B cell (primary cell): ENCODE data around the gene ADAMTSL4. TPM values are rescaled to one million over a fixed set of nuclear protein-coding genes. Genes with fewer than 3 reads are reported as not detected.

Experiments
- ATAC-seq: fragments of 200-7000 bp; cut with Tn5 transposase; one replicate; pipeline ENCODE4 v1.10.0; 2021; ENCODE audit warnings: low read depth, mild to moderate bottlenecking, moderate number of reproducible peaks, moderate library complexity
- CTCF ChIA-PET: fragments of 350-600 bp; sonication (Branson Sonifier 250); formaldehyde crosslinking; loops from one replicate; lab custom pipeline; 2021; ENCODE audit warnings: antibody characterized with exemption, inconsistent platforms; lab: Charles Lee
- POLR2A ChIA-PET: fragments of 350-600 bp; sonication (Branson Sonifier 250); formaldehyde crosslinking; loops from one replicate; lab custom pipeline; 2021; ENCODE audit warnings: antibody characterized with exemption; lab: Charles Lee
- DNase-seq: peaks from one replicate; pipeline ENCODE4 v3.0.0; 2013
- H2AFZ ChIP-seq: 2 replicates; pipeline ENCODE4 v1.6.1; 2012; ENCODE audit warnings: mild to moderate bottlenecking, low read depth, low read length; ENCODE audit not compliant: insufficient read depth, poor library complexity, severe bottlenecking
- H3K27ac ChIP-seq, 2 donors: 1 replicate in 1 of 2; 2 replicates in 1 of 2; pipeline ENCODE4 v1.5.1; 2012 to 2013; ENCODE audit warnings: low read length in 2 of 2, mild to moderate bottlenecking in 2 of 2, moderate library complexity in 1 of 2
- H3K27me3 ChIP-seq, 4 experiments: fragments of 200-600 bp in 1 of 4; sonication (generic) in 1 of 4; replicated peaks in 1 of 4; 1 replicate in 2 of 4; 2 replicates in 2 of 4; pipeline versions ENCODE4 v1.6.1 to v1.7.0; 2013 to 2016; ENCODE audit warnings: low read length in 3 of 4, mild to moderate bottlenecking in 2 of 4, mixed read lengths in 1 of 4, moderate library complexity in 1 of 4; ENCODE audit not compliant: insufficient read depth in 4 of 4, control insufficient read depth in 3 of 4; ENCODE audit errors: control extremely low read depth in 1 of 4
- H3K36me3 ChIP-seq, 2 experiments: replicated peaks in 1 of 2; 1 replicate in 1 of 2; 2 replicates in 1 of 2; pipeline versions ENCODE4 v1.6.1 to v1.7.1; 2013; ENCODE audit warnings: low read length in 1 of 2; ENCODE audit not compliant: insufficient read depth in 2 of 2, control insufficient read depth in 1 of 2; ENCODE audit errors: control extremely low read depth in 1 of 2, extremely low read depth in 1 of 2
- H3K4me1 ChIP-seq, 2 donors: fragments of 200-600 bp in 1 of 2; sonication (generic) in 1 of 2; 1 replicate in 1 of 2; 2 replicates in 1 of 2; pipeline versions ENCODE4 v1.5.1 to v1.6.1; 2013 to 2017; ENCODE audit warnings: low read length in 2 of 2; ENCODE audit not compliant: control insufficient read depth in 2 of 2, insufficient read depth in 2 of 2
- H3K4me2 ChIP-seq: replicated peaks from 2 replicates; pipeline ENCODE3; 2012; ENCODE audit warnings: mild to moderate bottlenecking, low read depth, low read length; ENCODE audit not compliant: poor library complexity, severe bottlenecking
- H3K4me3 ChIP-seq, 5 experiments: fragments of 200-600 bp in 1 of 5; sonication (generic) in 1 of 5; 1 replicate in 3 of 5; 2 replicates in 2 of 5; pipeline versions ENCODE4 v1.5.1 to v1.7.0; 2011 to 2016; ENCODE audit warnings: low read length in 4 of 5, mild to moderate bottlenecking in 4 of 5, low read depth in 2 of 5, control low read depth in 1 of 5, moderate library complexity in 1 of 5; ENCODE audit not compliant: insufficient read depth in 1 of 5; ENCODE audit errors: control extremely low read depth in 1 of 5, extremely low read depth in 1 of 5
- H3K79me2 ChIP-seq: fragments of 200-600 bp; sonication (generic); one replicate; pipeline ENCODE4 v1.6.0; 2016; ENCODE audit warnings: low read length; ENCODE audit not compliant: control insufficient read depth, insufficient read depth
- H3K9ac ChIP-seq: fragments of 200-600 bp; sonication (generic); 2 replicates; pipeline ENCODE4 v1.6.1; 2017; ENCODE audit warnings: mild to moderate bottlenecking, low read length, moderate library complexity
- H3K9me3 ChIP-seq, 3 donors: one replicate each; pipeline versions ENCODE4 v1.6.1 to v1.7.1; 2013; ENCODE audit warnings: low read length in 2 of 3; ENCODE audit not compliant: control insufficient read depth in 2 of 3, insufficient read depth in 1 of 3; ENCODE audit errors: control extremely low read depth in 1 of 3
- H4K20me1 ChIP-seq: 2 replicates; pipeline ENCODE4 v1.6.0; 2012; ENCODE audit warnings: mild to moderate bottlenecking, low read length; ENCODE audit not compliant: insufficient read depth, control insufficient read depth, poor library complexity, severe bottlenecking
- H3K27ac Mint-ChIP-seq: one replicate; pipeline ENCODE4 v1.8.0; 2021; ENCODE audit warnings: mixed read lengths
- H3K27me3 Mint-ChIP-seq: one replicate; pipeline ENCODE4 v1.8.0; 2021; ENCODE audit warnings: mixed read lengths
- H3K4me1 Mint-ChIP-seq: one replicate; pipeline ENCODE4 v1.8.0; 2021; ENCODE audit warnings: mixed read lengths
- H3K4me3 Mint-ChIP-seq: one replicate; pipeline ENCODE4 v1.8.0; 2021; ENCODE audit warnings: mixed read lengths
- H3K9me3 Mint-ChIP-seq: one replicate; pipeline ENCODE4 v1.8.0; 2022; ENCODE audit warnings: mixed read lengths; ENCODE audit not compliant: insufficient read depth
- EZH2 ChIP-seq: IDR thresholded peaks from 2 replicates; pipeline ENCODE4 v1.6.1; 2012; ENCODE audit warnings: borderline replicate concordance, low read depth, mild to moderate bottlenecking, moderate library complexity, low read length; ENCODE audit not compliant: insufficient read depth, poor library complexity, severe bottlenecking
- WGBS: methylation state at CpG from one replicate; pipeline ENCODE4 v1.1.5; 2013; ENCODE audit warnings: missing lambda C conversion rate; ENCODE audit not compliant: insufficient coverage; 5-methylcytosine and 5-hydroxymethylcytosine counted together
- intact Hi-C: fragments of 100-400 bp; cut with micrococcal nuclease; formaldehyde crosslinking; loops from one replicate; pipeline ENCODE4 v1.10.0; 2022
- polyA plus RNA-seq: library from polyadenylated mRNA; depleted of rRNA; stranded (reverse); fragments of >200 nt; gene quantifications from 2 replicates; pipeline ENCODE4 v1.2.3, GENCODE V29; 2012
- total RNA-seq, 2 donors: library from RNA; stranded (reverse); fragments of 120-200 nt in 1 of 2; gene quantifications; 1 replicate in 1 of 2; 2 replicates in 1 of 2; pipeline versions ENCODE4 v1.2.3 to v1.2.4, GENCODE V29; 2013 to 2022
- TF ChIP-seq, protein P1 (sequence below): fragments of 200-600 bp; IDR thresholded peaks from one replicate; pipeline ENCODE4 v1.8.0; 2022; ENCODE audit warnings: antibody characterized with exemption, mild to moderate bottlenecking

The ADAMTSL4 gene
- total and polyA plus RNA-seq, 2 donors (not counting 1 experiment from before 2014, with no cell fraction given) = 0.70 TPM; not detected in 1

DNA sequence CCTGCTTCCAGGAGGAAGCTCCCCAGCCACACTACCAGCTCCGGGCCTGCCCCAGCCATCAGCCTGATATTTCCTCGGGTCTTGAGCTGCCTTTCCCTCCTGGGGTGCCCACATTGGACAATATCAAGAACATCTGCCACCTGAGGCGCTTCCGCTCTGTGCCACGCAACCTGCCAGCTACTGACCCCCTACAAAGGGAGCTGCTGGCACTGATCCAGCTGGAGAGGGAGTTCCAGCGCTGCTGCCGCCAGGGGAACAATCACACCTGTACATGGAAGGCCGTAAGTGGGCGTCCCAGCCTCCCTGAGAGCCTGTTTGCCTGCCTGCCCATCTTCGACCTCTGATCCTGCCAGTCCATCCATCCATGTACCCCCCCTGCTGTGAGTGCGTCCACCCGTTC lies 37.7 kb upstream of the ADAMTSL4 start:
- intact Hi-C loops = no loop called here
- H3K27ac Mint-ChIP-seq = no peak overlapping the region
- CTCF ChIA-PET = no interaction called here

DNA sequence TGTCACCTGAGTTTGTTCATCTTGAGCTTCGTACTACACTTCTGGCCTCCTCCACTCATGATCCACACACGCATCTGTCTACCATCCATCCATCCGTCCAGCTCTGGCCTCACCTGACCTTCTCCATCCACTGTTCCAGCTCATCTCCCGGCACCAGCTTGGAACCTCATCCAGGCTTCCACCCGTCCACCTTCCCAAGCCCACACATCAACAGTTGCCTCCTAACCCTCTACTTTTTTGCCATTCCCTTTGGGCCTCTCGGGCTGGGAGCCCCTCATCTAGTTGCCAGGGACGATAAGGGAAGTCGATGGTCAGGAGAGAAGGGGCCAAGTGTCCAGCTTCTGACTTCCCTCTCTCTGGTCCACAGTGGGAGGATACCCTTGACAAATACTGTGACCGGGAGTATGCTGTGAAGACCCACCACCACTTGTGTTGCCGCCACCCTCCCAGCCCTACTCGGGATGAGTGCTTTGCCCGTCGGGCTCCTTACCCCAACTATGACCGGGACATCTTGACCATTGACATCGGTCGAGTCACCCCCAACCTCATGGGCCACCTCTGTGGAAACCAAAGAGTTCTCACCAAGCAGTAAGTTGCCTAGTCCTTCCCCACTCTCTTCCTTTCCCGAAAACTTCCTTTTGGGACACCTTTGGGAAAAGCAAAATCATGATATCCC lies 37.1 kb upstream of the ADAMTSL4 start:
- peaks cover 15 to 19% of the 10 kb centered on the region in 2 donors for H3K4me1 ChIP-seq
- WGBS = 96% methylated on average over 17 of the region's 17 CpGs
- Mint-ChIP-seq H3K4me3 (no peak overlapping the region), H3K4me1 (peaks cover 17% of the 10 kb centered on the region), H3K9me3 (no peaks in the 10 kb centered on the region), H3K27me3 (no peaks in the 10 kb centered on the region), H3K27ac (no peak overlapping the region)
- ChIA-PET CTCF (no interaction called here), POLR2A (interaction anchor here (0.5 kb wide), 1 partner anchor 17 kb away, joined by 3 read pairs; no protein-coding TSS in a partner anchor)
- no peak overlapping the region for H3K27ac ChIP-seq
- no peaks in the 10 kb centered on the region for H3K36me3 ChIP-seq
- DNase-seq = no peak
- TF ChIP-seq, protein P1, sequence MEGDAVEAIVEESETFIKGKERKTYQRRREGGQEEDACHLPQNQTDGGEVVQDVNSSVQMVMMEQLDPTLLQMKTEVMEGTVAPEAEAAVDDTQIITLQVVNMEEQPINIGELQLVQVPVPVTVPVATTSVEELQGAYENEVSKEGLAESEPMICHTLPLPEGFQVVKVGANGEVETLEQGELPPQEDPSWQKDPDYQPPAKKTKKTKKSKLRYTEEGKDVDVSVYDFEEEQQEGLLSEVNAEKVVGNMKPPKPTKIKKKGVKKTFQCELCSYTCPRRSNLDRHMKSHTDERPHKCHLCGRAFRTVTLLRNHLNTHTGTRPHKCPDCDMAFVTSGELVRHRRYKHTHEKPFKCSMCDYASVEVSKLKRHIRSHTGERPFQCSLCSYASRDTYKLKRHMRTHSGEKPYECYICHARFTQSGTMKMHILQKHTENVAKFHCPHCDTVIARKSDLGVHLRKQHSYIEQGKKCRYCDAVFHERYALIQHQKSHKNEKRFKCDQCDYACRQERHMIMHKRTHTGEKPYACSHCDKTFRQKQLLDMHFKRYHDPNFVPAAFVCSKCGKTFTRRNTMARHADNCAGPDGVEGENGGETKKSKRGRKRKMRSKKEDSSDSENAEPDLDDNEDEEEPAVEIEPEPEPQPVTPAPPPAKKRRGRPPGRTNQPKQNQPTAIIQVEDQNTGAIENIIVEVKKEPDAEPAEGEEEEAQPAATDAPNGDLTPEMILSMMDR = no peak
- TF ChIP-seq EZH2 = no peak
- no peaks in the 10 kb centered on the region for H4K20me1 ChIP-seq
- no peak for ATAC-seq
- H3K79me2 ChIP-seq = peaks cover 3% of the 10 kb centered on the region
- H3K4me3 ChIP-seq = no peak overlapping the region
- intact Hi-C loops = no loop called here
- no peaks in the 10 kb centered on the region for H3K27me3 ChIP-seq
- H3K4me2 ChIP-seq = no peak overlapping the region
- no peaks in the 10 kb centered on the region for H3K9me3 ChIP-seq
- H3K9ac ChIP-seq = no peak overlapping the region
- no peak overlapping the region for H2AFZ ChIP-seq

More for the DNA sequence above, 37.7 kb upstream of the ADAMTSL4 start:
- H3K4me2 ChIP-seq = no peak overlapping the region
- Mint-ChIP-seq H3K27me3 (no peaks in the 10 kb centered on the region), H3K9me3 (no peaks in the 10 kb centered on the region), H3K4me3 (no peak overlapping the region), H3K4me1 (peaks cover 11% of the 10 kb centered on the region)
- DNase-seq (no peak), ATAC-seq (no peak)
- 98% methylated on average over 12 of the region's 12 CpGs for WGBS
- no peak overlapping the region for H3K4me3 ChIP-seq
- no peaks in the 10 kb centered on the region for H4K20me1 ChIP-seq
- no peak overlapping the region for H2AFZ ChIP-seq
- peaks cover 0 to 5% of the 10 kb centered on the region in 2 experiments for H3K36me3 ChIP-seq
- H3K79me2 ChIP-seq = peaks cover 3% of the 10 kb centered on the region
- no peak overlapping the region for H3K9ac ChIP-seq
- H3K27me3 ChIP-seq = no peaks in the 10 kb centered on the region
- H3K4me1 ChIP-seq = peaks cover 9 to 14% of the 10 kb centered on the region in 2 donors
- POLR2A ChIA-PET = interaction anchor here (0.5 kb wide), 1 partner anchor 17 kb away, joined by 3 read pairs; no protein-coding TSS in a partner anchor
- H3K27ac ChIP-seq = no peak overlapping the region
- TF ChIP-seq EZH2 = no peak
- TF ChIP-seq, protein P1 = no peak
- no peaks in the 10 kb centered on the region for H3K9me3 ChIP-seq
